HAP-1 (cell line): ENCODE measurements around the gene TENT4B.
"Not testable (repeated sequence)": the region's sequence is repeated elsewhere in the genome, so short reads cannot be mapped to it uniquely, and the experiment has no call there.

ENCODE experiments used
- DNase-seq, 2 experiments: peaks; one replicate each; pipeline ENCODE4 v3.0.0-alpha.2; 2016 to 2020; ENCODE audit warnings: low spot score in 2 of 2
- H3K27me3 ChIP-seq: fragments of 250-450 bp; sonication (Bioruptor Pico); 2 replicates; pipeline ENCODE4 v1.5.1; 2020; ENCODE audit warnings: low read depth, mild to moderate bottlenecking, moderate library complexity
- H3K36me3 ChIP-seq: fragments of 250-450 bp; sonication (Bioruptor Pico); replicated peaks from 2 replicates; pipeline ENCODE4 v1.5.1; 2020; ENCODE audit warnings: mild to moderate bottlenecking
- H3K4me1 ChIP-seq: fragments of 250-450 bp; sonication (Bioruptor Pico); 2 replicates; pipeline ENCODE4 v1.5.1; 2020; ENCODE audit warnings: mild to moderate bottlenecking
- H3K4me3 ChIP-seq: fragments of 250-450 bp; sonication (Bioruptor Pico); 2 replicates; pipeline ENCODE4 v1.5.1; 2020; ENCODE audit warnings: mild to moderate bottlenecking, moderate library complexity
- H3K9me3 ChIP-seq: fragments of 250-450 bp; sonication (Bioruptor Pico); 2 replicates; pipeline ENCODE4 v1.5.1; 2020; ENCODE audit warnings: mild to moderate bottlenecking, moderate library complexity
- in situ Hi-C: fragments of 300-500 bp; cut with MboI; formaldehyde crosslinking; loops from 3 replicates; pipeline ENCODE4 v1.14.3; 2020; ENCODE audit warnings: low sequenced_read_pairs, inconsistent platforms, mixed read lengths

TENT4B gene

DNA sequence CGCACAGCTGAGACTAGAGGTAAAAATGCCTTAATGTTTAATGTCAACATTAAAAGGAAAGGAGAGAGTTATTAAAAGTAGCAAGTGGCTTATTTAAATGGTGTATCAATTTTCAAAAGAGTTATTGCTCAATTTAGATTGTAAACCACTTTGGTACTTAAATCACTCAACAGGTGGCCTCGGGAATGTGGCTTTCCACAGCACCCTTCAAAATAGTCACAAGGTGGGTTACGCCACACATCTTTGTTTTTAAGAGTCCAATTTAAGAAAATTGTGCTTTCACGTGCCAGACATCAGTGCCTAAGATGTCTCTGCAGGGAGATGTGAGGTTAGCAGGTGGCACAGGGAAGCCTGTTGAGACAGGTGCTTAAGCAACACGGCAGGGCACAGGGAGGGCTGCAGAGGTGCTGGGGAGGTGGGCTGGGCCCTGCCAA, 85.8 kb downstream of the TENT4B start:
- Histone ChIP-seq H3K27me3 (no peaks in the 10 kb centered on the region), H3K36me3 (no peaks in the 10 kb centered on the region), H3K4me1 (peaks cover 24% of the 10 kb centered on the region), H3K9me3 (no peaks in the 10 kb centered on the region), H3K4me3 (no peak overlapping the region)
- DNase-seq, result no peak
- in situ Hi-C loops, result no loop called here

DNA sequence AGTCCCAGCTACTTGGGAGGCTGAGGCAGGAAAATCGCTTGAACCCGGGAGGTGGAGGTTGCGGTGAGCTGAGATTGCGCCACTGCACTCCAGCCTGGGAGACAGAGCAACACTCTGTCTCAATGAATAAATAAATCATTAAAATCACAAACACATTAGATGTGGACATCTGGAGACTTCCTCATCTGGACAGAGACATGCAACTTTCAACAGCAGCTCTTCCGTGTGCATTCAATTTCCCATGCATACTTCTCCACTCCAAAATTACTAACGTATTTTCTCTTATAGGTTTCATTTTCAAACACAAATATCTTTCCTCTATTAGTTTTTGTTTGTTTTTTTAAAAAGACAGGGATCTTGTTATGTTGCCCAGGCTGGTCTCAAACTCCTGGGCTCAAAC, 89.9 kb downstream of the TENT4B start:
- H3K27me3 ChIP-seq, H3K9me3 ChIP-seq, DNase-seq, H3K4me3 ChIP-seq, in situ Hi-C loops, H3K36me3 ChIP-seq: not testable (repeated sequence)
- H3K4me1 ChIP-seq, result peaks cover 13% of the 10 kb centered on the region

DNA sequence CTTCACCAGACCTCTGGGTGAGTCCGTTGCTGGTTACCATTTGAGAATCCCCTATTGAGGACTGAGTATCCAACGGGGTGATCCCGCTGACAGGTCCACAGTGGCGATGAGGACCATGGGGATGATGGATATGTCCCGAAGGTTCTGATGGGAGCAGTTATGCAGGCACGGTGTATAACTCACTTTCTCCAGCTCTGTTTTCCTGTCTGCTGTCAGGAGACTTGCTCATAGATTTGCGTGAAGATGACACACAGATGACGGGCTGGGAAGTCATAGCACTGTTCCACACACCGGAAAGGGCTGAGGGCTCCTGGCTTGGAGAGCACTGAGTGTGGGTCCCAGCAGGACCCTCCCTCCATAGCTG, 91.0 kb downstream of the TENT4B start:
- H3K27me3 ChIP-seq, result no peaks in the 10 kb centered on the region
- in situ Hi-C loops, result no loop called here
- H3K4me1 ChIP-seq, result peaks cover 13% of the 10 kb centered on the region
- H3K4me3 ChIP-seq, result no peak overlapping the region
- no peak for DNase-seq
- no peaks in the 10 kb centered on the region for H3K9me3 ChIP-seq
- H3K36me3 ChIP-seq, result no peaks in the 10 kb centered on the region

DNA sequence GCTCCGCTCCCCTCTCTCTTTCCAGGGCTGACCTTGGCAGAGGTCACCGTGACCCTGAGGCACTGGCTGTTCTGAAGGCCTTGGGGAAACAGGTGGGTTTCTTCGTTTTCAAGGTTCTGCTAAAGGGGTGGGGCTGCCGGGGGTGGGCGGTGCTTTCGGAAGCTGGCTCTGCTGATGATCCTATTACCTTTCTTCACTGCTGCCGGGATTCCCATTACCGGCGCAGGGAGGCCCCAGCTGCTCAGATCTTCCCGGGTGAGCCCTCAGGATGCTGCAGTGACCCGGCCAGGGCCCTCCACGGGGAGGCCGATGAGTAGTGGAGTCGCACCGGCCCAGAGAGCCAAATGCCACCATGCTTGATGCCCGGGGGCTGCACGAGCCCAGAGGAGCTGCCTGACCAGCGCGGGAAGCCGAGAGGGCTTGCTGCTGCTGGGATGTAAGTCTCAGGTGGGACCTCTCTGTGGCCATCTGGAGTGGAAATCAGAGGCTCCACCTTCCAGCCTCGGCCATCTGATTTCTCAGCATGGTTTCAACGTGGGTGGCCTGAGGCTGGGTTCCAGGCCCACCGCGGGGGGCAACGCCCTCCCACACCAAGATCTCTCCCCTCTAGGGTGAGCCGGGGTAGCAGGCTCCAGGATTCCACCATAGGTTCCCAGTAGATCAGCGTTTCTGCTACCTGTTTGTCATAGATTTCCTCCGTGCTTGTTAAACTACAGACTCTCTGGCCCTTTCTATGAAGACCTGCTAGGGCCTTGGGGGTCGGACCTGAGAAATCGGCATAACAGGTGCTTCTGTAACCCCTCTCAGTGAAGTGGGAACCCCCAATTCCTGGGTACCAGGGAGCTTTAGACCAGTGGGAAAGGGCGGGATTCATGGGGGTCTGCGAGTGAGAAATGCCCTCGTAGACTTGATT, 91.7 kb downstream of the TENT4B start:
- peaks cover 13% of the 10 kb centered on the region for H3K4me1 ChIP-seq
- H3K27me3 ChIP-seq, result no peaks in the 10 kb centered on the region
- no peaks in the 10 kb centered on the region for H3K9me3 ChIP-seq
- no peak for DNase-seq
- in situ Hi-C loops, result no loop called here
- no peaks in the 10 kb centered on the region for H3K36me3 ChIP-seq
- peak overlapping the region; percentile 30; the same call in 1 of the 2 replicates for H3K4me3 ChIP-seq

DNA sequence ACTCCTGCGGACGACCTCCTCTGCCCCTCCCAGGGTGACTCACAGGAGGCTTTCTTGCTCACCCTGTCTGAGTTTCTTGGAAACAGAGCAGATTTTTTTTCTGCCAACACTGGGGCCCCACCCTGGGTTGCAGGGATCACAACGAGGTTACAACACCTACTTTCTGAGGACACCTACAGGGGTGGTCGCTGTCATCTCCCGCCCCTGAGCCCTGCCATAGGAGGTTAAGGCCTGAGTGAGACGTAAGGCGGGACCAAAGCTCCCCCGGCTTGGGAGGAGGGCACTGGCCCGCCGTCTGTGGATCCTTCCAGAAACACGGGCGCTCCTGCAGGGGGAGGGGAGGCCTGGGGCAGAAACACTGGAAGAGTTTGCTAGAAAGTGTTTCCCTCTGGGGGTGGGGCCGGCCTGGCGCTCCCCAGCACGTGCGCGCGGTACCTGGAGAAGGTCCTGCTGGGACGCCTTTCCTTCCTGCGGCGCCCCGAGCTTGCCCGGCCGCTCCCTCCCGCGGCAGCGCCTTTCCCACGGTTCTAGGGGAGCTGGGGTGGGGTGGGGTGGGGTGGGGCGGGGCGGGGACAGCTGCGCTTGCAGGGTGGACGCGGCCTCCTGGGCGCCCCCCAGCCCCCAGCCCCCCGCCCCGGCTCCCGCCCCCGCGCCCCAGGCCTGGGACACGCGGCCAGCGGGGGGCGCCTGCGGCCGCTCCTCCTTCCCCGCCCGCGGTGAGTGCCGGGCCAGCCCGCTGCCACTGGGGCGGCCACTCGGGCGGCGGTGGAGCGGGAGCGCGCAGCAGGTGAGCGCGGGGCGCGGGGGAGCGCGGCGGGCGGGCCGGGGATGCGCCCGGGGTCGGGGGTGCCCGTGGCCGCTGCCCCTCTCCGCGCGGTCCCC, 92.6 kb downstream of the TENT4B start:
- H3K4me1 ChIP-seq, result peaks cover 13% of the 10 kb centered on the region
- no peaks in the 10 kb centered on the region for H3K27me3 ChIP-seq
- H3K4me3 ChIP-seq, result peak overlapping the region; percentile 66
- in situ Hi-C loops, result no loop called here
- H3K36me3 ChIP-seq, result no peaks in the 10 kb centered on the region
- H3K9me3 ChIP-seq, result no peaks in the 10 kb centered on the region
- peak; percentile 54 to 74 for DNase-seq

DNA sequence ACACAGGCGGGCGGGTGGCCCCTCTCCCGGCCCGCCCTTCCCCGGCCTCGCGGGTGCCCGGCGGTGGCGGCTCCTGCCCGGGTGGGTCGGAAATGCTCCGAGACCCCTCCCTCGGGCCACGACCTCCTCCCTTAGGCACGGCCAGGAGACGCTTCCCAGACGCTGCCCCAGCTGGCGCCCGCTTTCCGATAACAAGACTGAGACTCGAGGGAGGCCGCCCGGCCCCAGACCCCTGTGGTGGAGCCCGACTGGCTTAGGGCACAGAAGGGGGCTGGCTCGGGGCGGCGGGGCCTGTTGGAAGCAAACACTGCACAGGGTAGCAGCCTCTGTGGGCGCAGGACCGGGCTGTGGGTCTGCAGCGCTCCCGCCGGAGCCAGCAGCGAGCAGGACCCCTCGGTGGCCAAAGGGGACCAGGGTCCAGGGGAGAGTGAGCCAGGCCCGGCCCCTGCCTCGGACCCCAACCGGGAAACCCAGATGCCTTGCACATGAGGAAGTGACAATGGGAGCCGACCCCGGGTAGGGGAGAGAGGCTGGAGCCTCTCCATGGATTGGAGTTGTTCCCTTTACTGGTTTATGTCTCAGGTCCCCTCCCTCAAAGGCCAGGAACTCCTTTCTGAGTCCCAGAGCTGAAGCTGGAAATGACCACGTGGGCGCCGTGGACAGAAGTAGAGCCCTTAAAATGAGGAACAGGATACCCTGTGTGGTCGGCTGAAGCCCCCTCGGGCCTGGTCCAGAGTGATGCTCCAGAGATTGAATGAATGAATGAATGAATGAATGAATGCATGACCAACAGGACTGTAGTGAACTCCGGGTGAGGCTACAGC, 93.4 kb downstream of the TENT4B start:
- peak; percentile 15 to 67 for DNase-seq
- in situ Hi-C loops, result no loop called here
- no peaks in the 10 kb centered on the region for H3K36me3 ChIP-seq
- peak overlapping the region; percentile 66 for H3K4me3 ChIP-seq
- no peaks in the 10 kb centered on the region for H3K9me3 ChIP-seq
- H3K4me1 ChIP-seq, result peaks cover 13% of the 10 kb centered on the region
- no peaks in the 10 kb centered on the region for H3K27me3 ChIP-seq

DNA sequence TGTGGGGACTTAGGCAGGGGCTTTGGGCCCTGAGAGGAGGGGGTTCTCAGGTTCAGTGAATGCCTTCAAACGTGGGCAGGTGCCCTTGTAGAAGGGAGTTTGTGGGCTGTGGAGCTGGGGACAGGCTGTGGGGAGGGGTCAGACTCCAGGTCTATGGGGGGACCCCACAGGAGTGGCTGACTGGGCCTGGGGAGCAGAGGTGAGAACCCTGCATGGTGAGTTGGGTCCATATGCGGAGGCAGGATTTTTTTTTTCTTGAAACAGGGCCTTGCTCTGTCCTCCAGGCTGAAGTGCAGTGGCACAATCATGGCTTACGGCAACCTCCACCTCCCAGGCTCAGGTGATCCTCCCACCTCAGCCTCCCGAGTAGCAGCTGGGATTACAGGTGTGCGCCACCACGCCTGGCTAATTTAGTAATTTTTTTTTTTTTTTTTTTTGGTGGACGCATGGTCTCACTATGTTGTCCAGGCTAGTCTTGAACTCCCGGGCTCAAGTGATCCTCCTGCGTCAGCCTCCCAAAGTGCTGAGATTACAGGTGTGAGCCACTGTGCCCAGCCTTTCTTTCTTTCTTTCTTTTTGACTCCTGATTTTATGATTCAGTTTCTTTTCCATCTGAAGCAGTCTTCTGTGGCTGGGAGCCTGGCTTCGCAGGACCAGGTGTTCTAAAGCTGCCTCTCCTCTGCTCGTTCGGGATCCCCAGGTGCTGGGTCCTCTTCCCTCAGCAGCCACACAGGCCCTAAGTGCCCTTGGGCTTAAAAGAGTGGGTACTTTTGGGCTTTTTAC, 94.2 kb downstream of the TENT4B start:
- no peak for DNase-seq
- Histone ChIP-seq H3K9me3 (no peaks in the 10 kb centered on the region), H3K4me1 (peaks cover 13% of the 10 kb centered on the region), H3K27me3 (no peaks in the 10 kb centered on the region), H3K4me3 (peak overlapping the region; percentile 66), H3K36me3 (no peaks in the 10 kb centered on the region)
- in situ Hi-C loops, result no loop called here

DNA sequence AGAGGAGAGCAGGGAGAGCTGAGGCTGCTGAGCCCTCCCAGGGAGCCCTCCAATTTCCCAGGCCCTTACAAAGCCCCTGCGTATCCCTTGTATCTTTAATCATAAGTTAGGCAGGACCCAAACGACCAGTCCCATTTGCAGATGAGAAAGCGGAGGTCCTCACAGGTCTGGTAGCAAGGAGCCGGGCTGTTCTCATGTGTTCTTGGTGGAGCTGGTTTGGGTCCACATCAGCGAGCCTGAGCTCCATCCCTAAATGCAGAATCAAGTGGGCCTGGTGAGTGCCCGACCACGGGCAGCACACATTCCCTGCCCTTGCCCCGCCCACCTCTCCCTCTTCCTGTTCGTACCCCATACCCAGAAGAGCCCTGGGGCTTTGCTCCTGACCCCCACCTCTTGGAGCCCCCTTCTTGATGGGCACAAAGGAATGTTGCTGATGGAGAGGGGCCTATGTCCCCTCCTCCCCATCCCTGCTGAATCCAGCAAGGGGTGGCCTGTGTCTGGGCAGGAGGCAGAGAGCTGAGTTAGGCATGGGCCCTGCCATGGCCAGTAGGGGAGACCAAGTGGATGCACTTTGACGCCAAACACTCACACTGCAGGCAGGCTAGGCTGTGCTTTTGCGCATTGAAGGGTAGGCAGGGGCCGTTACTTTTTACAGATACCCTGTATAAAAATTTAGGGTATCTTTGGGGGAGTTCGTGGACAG, 95.0 kb downstream of the TENT4B start:
- no peaks in the 10 kb centered on the region for H3K27me3 ChIP-seq
- DNase-seq, result no peak
- H3K9me3 ChIP-seq, result no peaks in the 10 kb centered on the region
- no peaks in the 10 kb centered on the region for H3K36me3 ChIP-seq
- peaks cover 13% of the 10 kb centered on the region for H3K4me1 ChIP-seq
- in situ Hi-C loops, result no loop called here
- H3K4me3 ChIP-seq, result no peak overlapping the region

DNA sequence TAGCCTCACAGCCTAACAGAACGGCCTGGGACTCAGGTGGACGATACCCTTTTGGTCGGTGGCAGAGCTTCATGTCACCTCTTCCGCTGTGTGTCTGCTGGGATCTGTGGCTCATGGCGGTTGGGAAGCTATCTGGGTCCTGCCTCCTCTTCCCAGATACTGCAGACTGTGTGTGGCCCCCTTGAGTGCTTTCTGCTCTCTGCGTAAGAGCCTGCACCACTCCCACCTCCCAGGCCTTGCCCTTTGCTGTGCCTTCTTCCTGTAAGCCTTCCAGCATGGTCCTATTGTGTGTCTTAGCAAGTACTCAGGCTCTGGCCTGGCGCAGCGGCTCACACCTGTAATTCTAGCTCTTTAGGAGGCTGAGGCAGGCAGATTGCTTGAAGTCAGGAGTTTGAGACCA, 95.7 kb downstream of the TENT4B start:
- no peaks in the 10 kb centered on the region for H3K27me3 ChIP-seq
- in situ Hi-C loops, result no loop called here
- DNase-seq, result no peak
- H3K4me1 ChIP-seq, result peaks cover 13% of the 10 kb centered on the region
- no peaks in the 10 kb centered on the region for H3K9me3 ChIP-seq
- H3K4me3 ChIP-seq, result no peak overlapping the region
- no peaks in the 10 kb centered on the region for H3K36me3 ChIP-seq

DNA sequence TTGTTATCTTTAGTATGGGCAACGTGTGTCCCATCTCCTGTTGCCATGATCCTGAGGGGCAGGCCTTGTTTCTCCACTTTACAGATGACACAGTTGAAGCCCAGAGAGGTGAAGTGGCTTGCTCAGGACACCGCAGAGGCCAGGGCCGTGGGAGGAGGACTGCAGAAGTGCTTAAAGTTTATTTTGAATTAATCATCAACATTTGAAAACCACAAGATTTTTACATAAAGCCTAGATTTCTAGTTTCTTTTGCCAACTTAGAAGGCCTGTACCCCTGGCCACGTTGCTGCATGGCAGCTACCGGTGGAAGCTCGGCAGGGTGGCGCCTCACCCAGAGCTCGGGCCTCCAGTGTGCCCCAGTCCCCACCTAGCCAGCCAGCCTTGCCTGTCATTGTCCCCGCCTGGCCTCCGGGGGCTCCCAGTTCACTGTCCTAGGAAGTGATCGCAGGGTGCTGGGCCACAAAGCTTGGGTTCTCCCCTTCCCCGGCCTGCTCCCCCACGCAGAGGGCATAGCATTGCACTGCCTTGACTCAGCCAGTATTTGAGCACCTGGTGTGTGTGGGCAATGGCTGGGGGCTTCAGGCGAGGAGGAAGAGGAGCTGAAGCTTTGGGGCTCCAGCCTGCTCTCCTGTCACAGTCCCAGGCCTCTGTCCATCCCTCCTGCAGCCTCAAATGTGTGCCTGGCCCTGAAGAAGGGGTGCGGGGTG, 98.4 kb downstream of the TENT4B start:
- Histone ChIP-seq H3K4me1 (peaks cover 8% of the 10 kb centered on the region), H3K27me3 (no peaks in the 10 kb centered on the region), H3K9me3 (no peaks in the 10 kb centered on the region), H3K4me3 (no peak overlapping the region), H3K36me3 (no peaks in the 10 kb centered on the region)
- DNase-seq, result no peak
- in situ Hi-C loops, result no loop called here

DNA sequence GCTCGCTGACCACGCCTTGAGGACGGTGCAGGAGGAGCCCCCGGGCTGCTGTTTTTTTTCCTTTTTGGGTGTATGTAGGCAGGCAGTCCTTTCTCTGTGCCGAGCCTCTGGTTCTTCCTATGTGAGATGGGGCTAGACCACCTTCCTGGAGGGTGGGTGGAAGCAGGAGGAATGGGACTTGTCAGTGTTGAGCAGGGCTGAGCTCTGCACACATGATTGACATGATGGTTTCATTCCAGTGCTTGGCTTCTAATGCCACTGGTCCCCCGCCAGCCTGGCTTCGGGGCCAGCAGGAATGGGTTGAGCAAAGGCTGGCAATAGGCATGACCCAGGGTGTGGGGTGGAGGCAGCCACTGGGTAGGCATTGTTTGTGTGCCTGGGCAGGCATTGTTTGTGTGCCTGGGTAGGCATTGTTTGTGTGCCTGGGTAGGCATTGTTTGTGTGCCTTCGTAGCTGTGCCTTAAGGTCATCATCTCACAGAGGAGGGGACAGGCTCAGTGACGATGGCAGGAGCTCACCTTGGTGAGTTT, 99.0 kb downstream of the TENT4B start:
- Histone ChIP-seq H3K4me1 (peaks cover 2% of the 10 kb centered on the region), H3K9me3 (no peaks in the 10 kb centered on the region), H3K27me3 (no peaks in the 10 kb centered on the region), H3K4me3 (no peak overlapping the region), H3K36me3 (no peaks in the 10 kb centered on the region)
- no peak for DNase-seq
- in situ Hi-C loops, result no loop called here
